GM21526 (cell line): ENCODE data around the gene MAST4.
"Not testable (repeated sequence)": the region's sequence is repeated elsewhere in the genome, so short reads cannot be mapped to it uniquely, and the experiment has no call there.

Experiments
- ATAC-seq: cut with Tn5 transposase; IDR thresholded peaks from one replicate; pipeline ENCODE4 v1.9.1; 2021; ENCODE audit warnings: moderate library complexity; ENCODE audit not compliant: unreplicated experiment, low FRiP score

The MAST4 gene

DNA sequence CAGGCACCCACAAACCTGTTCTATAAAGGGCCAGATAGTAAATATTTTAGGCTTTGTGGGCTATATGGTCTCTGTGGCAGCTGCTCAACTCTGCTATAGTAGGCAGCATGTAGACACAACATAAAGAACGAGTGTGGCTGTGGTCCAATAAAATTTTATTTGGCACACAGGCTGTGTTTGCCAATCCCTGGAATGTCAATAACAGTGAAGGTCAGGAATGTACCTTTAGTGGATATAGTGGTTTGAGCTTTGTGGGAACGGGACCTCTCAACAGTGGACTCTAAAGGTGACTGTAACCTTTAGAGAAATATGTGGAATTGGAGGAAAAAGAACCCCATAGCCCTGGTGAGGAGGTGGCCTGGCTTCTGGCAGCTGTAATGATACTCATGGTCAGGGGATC lies 145.2 kb downstream of the MAST4 start:
- no peak for ATAC-seq

GRCh38 chr5:66742083-66742895 lies 146.1 kb downstream of the MAST4 start:
- ATAC-seq: no peak

DNA sequence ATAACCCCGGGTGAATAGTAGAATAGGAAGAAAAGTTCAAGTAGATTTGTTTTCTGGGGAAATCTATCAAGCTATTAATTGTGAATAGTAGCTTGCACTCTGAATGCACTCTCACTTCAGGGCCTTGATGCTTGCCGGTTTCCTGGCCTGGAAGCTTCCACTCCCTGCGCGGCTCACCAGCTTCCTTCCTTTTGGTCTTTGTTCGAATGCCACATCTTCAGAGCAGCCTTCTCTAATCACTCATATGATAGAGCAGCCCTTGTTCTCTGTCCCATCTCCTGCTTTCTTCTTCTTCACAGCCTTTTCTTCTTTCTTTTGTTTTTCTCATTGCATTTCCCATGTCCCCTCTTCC lies 146.7 kb downstream of the MAST4 start:
- no peak for ATAC-seq

DNA sequence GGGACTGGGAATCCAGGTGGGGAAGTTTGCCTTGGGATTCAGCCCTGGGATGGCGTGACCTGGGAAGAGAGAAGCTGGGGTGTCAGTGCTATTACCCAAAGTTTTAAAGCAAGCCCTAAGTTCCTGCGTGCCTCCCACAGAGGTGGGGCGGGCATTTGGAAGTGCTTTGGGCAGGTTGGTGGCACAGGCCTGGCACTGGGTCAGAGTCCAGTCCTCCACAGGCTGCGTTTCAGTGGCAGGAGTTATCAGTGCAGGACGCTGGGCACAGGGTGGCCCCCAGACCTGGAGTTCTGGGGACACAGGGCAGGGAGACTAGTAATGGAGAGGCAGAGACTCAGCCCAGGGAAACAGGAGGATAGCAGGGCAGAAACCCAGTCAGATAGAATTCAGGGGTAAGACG lies 147.2 kb downstream of the MAST4 start:
- no peak for ATAC-seq

GRCh38 chr5:66744040-66744439 lies 147.8 kb downstream of the MAST4 start:
- no peak for ATAC-seq

DNA sequence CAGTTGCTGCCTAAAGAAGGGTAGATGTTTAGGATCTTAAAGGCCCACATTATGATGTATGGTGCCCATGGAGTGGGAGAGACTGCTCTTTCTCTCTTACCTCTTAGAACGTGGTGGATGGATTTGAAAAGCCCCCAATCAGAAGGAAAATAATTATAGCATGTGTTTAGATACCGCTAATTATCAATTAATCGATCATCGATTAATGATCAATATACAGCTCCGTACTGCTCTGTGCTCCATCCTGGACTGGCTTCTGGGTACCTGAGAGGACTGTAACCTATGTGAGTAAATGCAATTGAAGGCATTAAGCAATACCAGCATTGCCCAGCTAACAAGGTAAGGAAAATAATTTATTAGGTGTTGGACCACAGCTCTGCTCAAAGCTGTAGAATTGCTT lies 149.1 kb downstream of the MAST4 start:
- ATAC-seq: no peak

GRCh38 chr5:66747607-66748006 lies 151.4 kb downstream of the MAST4 start:
- no peak for ATAC-seq

DNA sequence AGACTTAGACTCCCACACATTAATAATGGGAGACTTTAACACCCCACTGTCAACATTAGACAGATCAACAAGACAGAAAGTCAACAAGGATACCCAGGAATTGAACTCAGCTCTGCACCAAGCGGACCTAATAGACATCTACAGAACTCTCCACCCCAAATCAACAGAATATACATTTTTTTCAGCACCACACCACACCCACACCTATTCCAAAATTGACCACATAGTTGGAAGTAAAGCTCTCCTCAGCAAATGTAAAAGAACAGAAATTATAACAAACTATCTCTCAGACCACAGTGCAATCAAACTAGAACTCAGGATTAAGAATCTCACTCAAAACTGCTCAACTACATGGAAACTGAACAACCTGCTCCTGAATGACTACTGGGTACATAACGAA lies 156.5 kb downstream of the MAST4 start:
- not testable (repeated sequence) for ATAC-seq

DNA sequence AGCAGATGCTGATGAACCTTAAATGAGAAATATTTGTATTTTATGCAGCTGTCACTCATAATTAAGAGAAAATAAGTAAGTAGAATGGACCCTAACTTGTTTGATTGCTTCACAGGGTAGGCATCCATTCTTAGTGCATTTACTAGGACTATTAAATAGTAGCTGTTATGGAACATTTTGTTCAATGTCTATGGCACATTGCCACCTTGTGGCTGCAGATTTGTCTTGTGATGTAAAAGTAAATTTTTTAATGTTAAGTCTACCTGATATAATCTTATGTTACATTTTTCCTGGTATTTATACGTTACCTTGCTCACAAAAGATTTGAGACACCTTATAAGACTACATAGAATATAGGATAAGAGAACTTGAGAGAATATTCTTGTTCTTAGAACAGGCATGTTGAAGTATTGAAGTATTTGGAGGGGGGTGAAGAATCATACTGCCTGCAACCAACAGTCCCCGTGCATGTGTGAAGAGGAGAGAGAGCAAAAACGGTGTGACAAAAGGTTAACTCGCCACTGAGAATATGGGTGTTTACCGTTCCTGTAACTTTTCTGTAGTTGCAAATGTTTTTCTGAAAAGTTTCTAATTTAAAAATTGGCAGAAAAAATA lies 161.1 kb downstream of the MAST4 start:
- no peak for ATAC-seq

GRCh38 chr5:66757834-66758371 lies 161.7 kb downstream of the MAST4 start:
- no peak for ATAC-seq

GRCh38 chr5:66769030-66769733 lies 173.0 kb downstream of the MAST4 start:
- no peak for ATAC-seq

GRCh38 chr5:66769839-66770617 lies 173.8 kb downstream of the MAST4 start:
- ATAC-seq: no peak

- ATAC-seq: no peak
These were observed 181.7 kb downstream of the MAST4 start for GRCh38 chr5:66777868-66778267.

DNA sequence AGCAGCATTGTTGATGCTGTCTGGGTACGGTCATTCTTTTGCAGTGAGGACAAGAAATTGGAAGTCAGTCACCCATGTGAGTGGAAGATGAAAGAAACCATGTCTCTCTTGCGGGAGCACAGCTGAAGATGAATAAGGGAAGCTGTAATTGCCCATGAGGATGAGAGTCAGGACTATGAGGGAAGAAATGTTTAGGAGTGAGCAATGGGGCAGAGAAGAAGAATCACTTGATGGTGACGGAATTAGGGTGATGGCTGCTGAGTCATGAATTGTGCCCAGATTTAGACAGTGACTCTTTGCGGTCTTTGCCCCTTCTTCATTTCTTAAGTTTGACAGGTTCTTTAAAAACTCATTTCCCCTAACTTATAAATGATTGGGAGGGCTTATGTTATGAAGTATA lies 183.3 kb downstream of the MAST4 start:
- ATAC-seq: no peak

- ATAC-seq: no peak
These were observed 192.4 kb downstream of the MAST4 start for GRCh38 chr5:66788556-66788955.

DNA sequence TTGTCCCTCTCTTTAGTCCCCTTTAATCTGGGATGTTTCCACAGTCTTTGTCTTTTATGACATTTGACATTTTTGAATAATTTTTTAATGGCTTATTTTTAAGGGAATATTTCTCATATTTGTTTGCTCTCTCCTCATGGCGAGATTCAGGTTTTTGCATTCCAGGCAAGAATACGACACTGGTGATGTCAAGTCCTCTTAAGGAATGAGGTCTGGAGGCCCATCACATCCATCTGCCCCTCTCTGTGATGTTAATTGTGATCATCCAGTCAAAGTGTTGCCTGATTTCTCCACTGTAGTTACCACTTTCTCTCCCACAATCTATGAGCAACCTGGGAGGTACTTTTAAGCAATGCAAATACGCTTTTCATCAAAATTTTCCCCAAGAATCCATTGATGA lies 193.2 kb downstream of the MAST4 start:
- ATAC-seq: no peak

DNA sequence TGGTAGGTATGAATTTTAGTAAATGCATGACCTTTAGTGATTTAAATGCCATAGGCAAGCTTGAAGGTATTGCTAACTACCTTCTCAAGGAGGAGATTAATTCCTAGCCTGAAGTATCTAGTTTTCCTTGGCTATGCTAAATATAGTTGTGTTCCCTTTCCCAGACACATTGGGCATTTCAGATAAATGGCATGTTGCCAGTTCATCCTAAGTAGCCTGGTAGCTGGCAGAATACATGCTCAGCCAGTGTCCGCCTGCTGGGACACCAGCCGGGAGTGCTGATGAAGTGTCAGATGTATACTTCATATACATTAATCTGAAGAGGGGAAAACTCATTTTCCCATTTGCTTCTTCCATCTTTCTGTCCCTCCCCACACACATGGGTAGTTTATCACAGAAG lies 196.9 kb downstream of the MAST4 start:
- no peak for ATAC-seq

GRCh38 chr5:66795682-66796081 lies 199.5 kb downstream of the MAST4 start:
- ATAC-seq: no peak

DNA sequence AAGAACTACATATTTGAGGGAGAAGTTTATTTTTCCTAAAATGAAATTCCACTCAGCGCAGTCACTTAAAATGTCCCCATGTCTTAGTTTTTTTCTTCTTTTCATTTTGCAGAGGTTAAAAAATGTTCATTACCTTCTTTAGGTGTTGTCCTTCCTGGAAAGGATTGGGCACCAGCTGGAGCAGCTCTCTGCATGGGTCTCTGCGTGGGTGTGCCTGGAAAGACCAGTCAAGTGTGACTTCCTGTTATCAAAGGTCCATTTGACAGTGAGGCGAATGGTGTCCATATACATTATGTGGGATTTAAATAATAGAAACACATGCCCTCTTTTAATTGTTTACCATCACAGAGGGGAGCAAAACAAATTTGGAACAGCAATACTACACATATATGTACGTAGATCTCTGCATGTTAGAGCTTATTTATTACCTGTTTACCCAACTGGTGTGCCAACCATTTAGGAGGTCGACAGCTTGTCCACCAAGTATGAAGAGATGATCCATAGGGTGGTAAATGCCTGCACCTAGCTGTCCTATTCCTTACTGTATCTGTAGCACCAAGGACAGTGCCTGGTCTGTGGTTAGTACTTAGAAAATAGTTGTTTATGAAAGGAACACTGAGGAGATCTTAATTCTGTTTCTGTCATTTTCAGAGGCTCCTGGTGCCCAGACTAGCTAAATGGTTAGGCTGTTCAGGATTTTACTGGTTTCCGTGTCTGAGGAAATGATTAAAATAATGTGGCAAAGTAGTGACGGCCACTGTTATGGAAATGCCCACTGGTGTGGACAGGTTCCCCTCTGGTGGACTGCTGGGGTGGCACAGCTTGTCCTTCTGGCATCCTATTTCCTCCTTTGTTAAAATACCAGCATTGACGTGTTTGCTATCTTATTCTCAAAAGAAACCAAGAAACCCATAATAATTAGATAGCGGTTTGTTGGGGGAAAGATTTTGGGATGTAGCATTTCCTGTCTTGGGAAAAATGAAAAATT lies 200.4 kb downstream of the MAST4 start:
- ATAC-seq: no peak

GRCh38 chr5:66802941-66803340 lies 206.7 kb downstream of the MAST4 start:
- no peak for ATAC-seq
